GM19468 (cell line): ENCODE results near the gene SLC39A10.
"Not testable (repeated sequence)": the region's sequence is repeated elsewhere in the genome, so short reads cannot be mapped to it uniquely, and the experiment has no call there.

Experiments used
- ATAC-seq: cut with Tn5 transposase; IDR thresholded peaks from one replicate; pipeline ENCODE4 v1.9.1; 2021; ENCODE audit warnings: mild to moderate bottlenecking, moderate library complexity, moderate number of reproducible peaks; ENCODE audit not compliant: unreplicated experiment; ENCODE audit errors: extremely low read depth

Gene SLC39A10

DNA sequence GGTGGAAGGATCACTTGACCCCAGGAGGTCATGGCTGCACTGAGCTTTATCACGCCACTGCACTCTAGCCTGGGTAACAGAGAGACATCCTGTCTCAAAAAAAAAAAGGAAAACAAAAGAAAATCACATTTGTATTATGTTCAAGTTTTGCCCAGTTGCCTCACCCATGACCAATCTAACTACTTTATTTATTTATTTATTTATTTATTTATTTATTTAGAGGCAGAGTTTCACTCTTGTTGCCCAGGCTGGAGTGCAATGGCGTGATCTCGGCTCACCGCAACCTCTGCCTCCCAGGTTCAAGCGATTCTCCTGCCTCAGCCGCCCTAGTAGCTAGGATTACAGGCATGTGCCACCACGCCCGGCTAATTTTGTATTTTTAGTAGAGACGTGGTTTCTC is 12.3 kb upstream of the SLC39A10 start:
- not testable (repeated sequence) for ATAC-seq

DNA sequence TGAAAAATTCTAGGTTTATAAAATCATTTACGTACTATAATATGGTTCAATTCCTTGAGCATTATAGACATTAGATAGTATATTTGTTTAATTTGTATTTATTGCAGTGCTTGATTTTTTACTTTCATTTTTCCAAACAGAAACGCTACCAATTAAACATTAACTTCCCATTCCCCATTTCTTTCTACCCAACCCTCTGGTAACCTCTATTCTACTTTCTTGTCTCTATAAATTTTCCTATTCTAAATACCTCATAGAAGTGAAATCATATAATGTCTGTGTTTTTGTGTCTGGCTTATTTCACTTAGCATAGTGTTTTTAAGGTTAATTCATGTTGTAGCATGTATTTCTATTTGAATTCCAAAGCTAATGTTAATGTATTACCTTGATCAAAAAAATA is 11.6 kb upstream of the SLC39A10 start:
- no peak for ATAC-seq

DNA sequence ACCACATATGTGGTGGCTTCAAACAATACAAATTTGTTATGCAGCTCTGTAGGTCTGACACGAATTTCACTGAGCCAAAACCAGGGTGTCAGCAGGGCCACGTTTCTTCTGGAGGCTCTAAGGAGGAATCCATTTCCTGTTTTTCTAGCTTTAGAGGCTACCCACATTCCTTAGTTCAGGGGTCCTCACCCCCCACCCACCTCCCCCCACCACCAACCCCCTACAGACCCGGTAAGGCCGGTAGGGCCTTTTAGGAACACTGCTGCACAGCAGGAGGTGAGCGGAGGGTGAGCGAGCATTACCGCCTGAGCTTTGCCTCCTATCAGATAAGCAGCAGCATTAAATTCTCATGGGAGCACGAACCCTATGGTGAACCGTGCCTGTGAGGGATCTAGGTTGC is 10.6 kb upstream of the SLC39A10 start:
- no peak for ATAC-seq

DNA sequence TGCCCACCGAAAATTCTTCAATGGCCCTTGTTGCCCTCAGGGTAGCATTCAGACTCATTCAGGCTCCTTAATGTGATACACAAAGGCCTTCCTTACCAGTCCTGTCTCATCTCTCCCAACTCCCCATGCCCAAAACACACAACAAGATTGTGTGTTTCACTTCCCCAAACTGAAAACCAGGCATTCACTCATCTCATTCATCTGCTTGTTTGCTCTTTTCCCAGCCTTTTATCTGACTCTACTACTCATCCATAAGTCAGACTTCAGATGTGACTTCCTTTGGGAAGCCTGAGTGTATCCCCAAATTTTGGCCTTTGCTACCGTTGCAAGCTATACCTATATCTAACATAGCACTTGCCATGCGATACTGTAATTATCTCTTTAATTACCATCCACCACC is 9.7 kb upstream of the SLC39A10 start:
- ATAC-seq = no peak

DNA sequence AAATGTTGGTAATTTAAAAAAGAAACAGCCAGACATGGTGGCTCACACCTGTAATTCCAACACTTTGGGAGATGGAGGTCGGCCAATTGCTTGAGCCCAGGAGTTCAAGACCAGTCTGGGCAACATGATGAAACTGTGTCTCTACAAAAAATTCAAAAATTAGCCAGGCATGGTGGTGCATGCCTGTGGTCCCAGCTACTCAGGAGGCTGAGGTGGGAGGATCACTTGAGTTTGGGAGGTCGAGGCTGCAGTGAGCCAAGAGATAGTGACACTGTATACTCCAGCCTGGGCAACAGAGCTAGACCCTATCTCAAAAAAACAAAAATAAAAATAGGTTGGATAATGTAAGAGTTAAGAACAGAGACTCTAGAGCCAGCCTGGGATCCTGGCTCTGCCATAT is 8.7 kb upstream of the SLC39A10 start:
- ATAC-seq = not testable (repeated sequence)

DNA sequence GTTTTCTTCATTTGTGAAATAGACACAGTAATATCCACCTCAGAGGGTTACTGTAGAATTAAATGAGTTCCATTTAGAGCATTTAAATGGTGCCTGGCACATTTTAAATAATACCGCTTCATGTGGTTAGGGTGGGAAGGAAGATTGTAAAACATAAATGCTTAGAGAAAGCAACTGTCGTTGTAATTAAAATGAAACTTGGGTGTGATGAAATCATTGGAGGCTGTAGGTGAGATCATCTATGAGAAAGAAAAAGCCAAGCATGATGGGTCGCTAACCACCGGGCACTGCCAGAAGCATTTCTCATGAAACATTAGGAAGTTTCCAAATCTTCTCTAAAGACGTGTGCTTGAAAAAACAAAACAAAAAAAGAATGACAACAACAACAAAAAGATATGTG is 8.2 kb upstream of the SLC39A10 start:
- ATAC-seq = no peak

DNA sequence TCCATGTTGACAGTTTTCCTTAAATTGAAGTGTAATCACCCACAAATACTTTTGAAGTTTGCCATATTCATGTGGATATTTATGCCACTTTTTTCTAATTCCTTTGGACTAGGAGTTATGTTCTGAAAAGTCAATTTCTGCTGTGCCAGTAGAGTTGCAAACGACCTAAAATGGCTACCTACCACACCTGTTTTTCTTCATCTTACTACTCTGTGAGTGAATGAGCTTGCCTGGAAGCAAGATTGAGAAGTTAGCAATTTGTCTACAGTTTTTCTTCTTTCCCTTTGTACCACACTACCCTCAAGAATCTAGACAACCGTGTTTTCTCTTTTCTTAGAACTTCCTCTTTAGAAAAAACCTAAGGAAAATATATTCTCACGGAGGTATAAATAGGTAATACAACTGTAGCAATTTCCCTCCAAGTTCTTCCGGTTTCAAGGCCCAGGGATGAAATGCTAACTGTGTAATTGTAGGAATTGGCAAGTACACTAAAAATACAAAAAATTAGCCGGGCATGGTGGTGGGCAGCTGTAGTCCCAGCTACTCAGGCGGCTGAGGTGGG is 7.3 kb upstream of the SLC39A10 start:
- no peak for ATAC-seq

DNA sequence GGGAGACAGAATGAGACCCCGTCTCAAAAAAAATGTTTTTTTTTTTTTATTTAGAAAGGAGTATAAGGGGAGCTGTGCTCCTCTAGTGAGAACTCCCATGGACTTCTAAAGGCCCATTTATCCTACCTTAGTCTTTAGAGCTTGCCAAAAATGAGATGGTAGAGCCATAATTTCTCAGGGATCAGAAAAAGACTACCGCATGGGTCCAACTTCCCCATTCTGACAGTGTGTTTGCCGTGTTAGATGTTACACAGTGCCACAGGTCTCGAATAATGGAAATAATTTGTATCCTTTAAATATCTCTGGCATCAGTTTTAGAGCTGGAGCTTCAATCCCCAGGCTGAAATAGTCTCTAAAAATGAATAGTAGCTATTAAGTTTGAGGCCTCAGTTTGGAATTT is 6.0 kb upstream of the SLC39A10 start:
- no peak for ATAC-seq

DNA sequence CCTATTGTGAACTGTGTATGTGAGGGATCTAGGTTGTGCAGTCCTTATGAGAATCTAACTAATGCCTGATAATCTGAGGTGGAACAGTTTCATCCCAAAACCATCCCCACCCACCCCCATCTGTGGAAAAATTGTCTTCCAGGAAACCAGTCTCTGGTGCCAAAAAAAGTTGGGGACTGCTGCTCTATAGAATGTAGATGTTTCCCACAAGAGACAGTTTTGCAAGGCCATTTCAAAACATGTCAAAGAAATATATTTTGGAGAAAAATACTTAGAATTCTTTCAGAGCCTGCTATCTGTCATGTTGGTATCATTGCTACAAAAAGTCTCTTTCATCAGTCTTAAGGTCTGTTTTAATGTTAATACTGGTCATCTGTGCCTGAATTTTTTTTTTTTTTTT is 4.1 kb upstream of the SLC39A10 start:
- no peak for ATAC-seq

DNA sequence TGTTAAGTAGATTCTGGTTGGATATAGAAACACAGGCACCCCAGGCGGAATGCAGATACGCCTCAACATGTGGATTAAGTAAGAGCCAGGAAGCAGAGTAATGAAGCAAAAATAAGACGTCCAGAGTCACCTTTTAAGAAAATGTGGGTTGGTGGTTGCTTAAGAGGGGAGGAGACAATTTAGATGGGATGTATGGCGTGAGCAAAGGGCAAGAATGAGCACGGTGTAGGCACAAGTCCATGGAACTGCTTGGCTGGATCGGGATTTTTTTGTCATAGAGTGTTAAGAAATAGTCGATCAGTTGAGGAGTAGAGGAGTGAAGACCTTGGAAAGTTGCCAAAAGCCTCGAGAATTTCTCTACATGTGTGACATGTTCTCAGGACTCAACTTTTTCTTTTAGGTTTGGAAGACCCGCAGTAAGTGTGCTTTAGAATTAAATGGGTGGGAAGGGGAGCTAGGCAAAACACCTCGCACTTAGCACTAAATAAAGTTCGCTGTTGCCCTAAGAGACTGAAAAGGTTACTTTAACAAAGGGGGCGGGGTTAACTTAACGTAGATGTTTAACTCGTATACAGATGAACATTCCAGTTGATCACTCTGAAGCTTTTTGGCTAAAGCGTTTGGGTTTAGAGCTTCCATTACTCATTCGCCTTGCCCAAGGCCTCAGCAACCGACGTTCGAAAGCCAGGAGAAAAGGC is 716 bp upstream of the SLC39A10 start:
- ATAC-seq = no peak

DNA sequence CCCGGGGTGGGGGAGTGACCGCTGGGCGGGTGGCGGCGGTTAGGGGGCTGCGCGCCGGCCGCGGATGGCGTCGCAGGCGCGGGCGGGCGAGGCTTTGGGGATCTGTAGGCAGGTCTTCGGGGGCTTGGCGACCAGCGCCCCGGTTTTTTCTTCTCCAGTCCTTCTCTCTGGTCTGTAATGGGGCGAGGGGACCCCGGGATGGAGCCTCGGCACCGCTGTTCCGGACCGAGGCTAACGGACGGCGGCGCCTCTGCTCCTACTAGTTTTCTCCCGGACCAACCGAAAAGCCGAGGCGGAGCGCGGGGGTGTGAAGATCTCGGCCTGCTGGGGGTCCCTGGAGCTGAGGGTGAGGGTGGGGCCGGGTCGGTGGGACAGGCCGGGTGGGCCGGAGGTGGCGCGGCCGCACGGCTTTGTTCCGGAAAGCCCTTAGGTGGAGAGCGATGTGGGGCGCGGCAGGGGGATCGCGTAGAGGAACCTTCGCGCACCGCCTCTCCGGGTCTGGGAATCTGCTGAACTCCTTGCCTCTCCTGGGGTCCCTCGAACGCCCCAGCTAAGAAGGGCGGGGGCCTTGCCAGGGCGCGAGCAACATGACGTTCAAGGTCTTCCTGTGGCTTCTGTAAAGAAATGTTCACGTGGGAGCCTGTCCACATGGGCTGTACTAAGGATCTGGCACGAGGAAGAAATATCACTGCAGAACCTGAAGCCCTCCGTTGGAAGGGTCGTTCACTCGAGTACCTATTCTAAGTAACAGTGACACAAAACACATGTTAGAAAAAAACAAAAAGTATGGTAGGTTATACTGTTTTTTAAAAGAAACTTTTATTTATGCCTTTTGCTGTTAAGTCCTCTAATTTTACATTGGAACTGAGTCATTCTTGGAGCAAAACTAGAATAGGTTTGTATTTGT is 861 bp downstream of the SLC39A10 start:
- peak; percentile 5 for ATAC-seq

DNA sequence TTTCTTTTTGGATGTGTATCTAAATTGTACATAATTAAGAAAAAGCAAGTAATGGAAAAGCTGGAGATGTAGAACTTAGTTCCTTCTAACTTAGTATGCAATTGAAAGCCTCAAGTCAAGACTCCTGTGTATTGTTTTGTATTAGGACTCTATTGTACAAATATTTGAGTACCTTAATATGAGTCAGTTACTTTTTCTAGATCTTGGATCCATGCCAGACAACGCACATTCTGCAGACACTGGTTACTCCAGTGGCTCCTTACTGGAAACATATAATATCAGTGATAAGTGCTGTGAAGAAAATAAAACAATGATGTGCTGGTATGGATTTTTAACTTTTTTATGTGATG is 1.5 kb downstream of the SLC39A10 start:
- ATAC-seq = no peak

DNA sequence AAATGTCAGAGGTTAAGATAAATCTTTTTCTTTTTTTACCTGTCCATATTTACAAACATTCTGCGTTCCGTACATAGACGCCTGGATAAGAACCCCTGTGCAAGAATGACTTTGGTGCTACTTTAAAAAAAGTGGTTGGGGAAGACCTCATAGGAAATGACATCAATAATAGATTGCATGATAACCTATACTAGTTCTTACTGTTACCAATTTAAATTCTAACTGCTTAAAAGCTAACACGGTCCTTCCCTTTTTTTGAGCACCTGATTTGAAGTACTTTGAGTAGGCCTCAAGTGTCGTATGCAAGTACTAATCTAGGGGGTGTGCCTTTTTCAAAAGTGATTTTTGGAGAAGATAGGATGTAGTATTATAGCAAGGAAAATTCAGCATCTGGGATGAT is 2.1 kb downstream of the SLC39A10 start:
- ATAC-seq = no peak

DNA sequence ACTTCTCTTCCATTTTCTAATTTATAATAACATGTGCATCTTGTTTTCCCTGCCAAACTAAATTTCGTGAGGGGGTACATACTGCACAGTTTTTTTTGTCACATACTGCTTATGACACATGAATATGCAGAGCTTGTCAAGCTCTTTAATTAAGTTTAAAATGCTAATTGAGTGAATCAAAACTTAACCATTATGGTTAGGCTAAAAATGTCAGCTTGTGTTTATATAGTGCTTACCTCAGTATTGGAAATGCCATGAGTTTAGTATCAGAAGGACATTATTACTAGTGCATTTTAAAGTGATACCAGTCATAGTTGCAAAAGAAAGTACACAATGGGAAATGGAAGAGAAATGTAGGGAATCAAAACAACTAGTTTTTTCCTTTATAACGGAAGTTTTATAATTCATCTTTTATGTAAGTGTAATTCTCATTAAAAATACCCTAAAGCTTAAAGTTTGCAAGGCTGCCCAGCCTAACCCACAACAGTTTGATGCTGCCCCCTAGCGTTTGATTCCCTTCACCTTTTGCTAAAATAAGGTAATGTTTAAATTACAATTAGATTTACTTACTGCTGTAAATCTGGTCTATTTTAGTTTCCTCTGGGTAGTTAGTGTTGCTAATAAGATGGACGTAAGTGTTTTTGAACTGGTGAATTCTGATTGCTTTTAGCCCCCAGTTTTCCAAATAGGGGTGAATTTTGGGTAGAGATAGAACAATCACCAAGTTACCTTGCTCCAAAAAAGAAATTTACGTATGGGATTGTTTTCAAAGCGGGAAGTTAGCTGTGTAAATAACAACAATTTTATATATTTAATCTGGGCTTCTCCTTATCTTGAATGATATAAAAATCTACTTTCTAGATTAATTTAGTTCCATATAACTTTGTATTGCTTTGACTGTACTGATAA is 3.2 kb downstream of the SLC39A10 start:
- ATAC-seq = no peak

DNA sequence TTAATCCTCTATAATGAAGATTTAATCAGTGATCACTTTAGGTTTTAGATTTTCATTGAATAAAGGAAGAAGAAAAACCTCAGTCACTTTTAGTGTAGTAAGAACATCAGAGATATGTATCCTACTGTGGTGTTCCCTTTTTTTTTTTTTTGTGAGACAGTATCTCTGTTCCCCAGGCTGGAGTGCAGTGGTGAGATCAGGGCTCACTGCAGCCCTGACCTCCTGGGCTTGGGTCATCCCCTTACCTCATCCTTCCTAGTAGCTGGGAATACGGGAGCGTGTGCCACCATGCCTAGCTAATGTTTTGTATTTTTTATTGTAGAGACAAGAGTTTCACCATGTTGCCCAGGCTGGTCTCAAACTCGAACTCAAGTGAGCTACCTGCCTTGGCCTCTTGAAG is 5.1 kb downstream of the SLC39A10 start:
- no peak for ATAC-seq

DNA sequence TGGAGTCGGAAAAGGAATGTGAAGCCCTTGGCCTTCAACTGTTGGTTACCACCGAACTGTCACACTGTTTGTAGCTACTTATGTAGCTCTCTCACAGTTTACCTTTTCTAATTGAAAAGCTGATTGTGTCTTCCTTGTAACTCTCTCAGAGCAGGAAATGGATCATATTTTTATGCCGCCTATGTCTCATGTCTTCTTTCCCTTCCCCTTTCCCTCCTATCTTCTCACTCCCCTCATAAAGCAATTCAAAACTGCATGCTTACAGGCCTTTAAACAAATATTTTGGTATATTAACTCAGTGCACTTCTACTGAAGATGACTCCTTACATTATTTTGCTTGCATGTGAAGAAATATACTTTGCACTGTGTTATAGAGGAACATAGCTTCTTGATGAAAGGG is 6.0 kb downstream of the SLC39A10 start:
- no peak for ATAC-seq

DNA sequence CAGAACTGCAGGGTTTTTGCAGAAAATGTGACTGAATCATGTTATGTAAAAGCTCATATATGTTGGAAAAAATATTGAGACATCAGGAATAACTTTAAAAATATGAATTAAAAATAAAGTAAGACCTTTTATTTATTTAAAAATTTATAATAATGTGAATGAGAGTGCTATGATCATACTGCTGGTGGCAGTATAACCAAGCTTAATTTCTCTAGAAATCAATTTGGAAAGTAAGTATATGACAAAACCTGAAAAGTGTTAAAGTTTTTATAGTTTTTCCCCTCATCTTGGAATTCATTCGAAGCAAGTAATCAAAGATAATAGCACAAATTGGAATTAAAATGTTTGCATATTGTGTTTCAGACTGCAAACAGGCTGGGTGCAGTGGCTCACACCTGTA is 7.5 kb downstream of the SLC39A10 start:
- ATAC-seq = no peak

DNA sequence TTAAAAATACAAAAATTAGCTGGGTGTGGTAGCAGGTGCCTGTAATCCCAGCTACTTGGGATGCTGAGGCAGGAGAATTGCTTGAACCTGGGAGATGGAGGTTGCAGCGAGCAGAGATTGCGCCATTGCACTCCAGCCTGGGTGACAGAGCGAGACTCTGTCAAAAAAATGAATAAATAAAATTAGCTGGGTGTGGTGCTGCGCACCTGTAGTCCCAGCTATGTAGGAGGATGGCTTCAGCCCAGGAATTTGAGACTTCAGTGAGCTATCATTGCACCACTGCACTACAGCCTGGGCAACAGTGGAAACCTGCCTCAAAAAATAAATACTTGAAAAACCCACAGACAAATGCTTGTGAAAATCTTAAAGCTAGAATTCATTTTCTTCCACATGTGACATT is 8.1 kb downstream of the SLC39A10 start:
- not testable (repeated sequence) for ATAC-seq

DNA sequence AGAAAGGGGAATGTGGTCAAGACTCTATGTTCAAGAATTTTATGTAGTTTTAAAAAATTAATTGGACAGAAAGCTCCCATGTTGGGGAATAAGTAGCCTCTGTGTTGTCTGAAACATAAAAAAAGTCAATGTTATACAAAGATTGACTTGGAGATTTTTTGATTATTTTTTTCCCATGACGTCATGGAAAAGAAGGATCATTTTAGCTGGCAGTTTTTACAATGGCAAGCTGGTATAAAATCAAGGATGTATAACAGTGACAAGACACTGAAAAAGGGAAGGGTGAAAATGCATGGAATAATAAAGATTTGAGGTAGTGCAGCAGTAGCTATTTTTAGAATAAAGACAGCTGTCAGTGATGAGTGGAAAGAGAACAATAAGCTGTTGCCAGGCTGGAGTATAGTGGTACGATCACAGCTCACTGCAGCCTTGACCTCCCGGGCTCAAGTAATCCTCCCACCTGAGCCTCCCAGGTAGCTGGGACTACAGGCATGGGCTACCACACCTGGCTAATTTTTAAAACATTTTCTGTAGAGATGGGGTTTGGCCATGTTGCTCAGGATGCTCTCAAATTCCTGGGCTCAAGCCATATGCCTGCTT is 9.2 kb downstream of the SLC39A10 start:
- ATAC-seq = no peak

DNA sequence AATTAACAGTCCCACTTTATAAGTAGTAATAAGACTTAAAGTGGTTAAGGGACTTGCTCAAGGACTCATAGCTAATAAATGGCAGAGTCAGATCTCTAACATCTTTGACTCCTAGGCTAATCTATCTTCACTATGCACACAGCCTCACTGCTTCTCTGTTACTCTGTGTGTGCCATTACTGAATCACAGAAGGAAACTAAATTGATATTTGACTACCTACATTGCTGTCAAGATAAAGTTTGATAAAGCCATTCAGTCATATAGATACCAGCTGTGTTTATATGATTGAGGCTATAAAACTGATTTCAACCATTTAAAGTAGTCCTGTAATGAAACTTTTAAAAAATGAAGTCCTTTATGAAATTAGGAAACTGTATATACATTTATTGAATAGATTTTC is 10.9 kb downstream of the SLC39A10 start:
- no peak for ATAC-seq
